B cell (primary cell): Measurements from ENCODE around the gene BYSL. TPM values are rescaled to one million over a fixed set of nuclear protein-coding genes. Genes with fewer than 3 reads are reported as not detected.

Experiments
- ATAC-seq: fragments of 200-7000 bp; cut with Tn5 transposase; one replicate; pipeline ENCODE4 v1.10.0; 2021; ENCODE audit warnings: low read depth, mild to moderate bottlenecking, moderate number of reproducible peaks, moderate library complexity
- CTCF ChIA-PET: fragments of 350-600 bp; sonication (Branson Sonifier 250); formaldehyde crosslinking; loops from one replicate; lab custom pipeline; 2021; ENCODE audit warnings: antibody characterized with exemption, inconsistent platforms; lab: Charles Lee
- POLR2A ChIA-PET: fragments of 350-600 bp; sonication (Branson Sonifier 250); formaldehyde crosslinking; loops from one replicate; lab custom pipeline; 2021; ENCODE audit warnings: antibody characterized with exemption; lab: Charles Lee
- DNase-seq: peaks from one replicate; pipeline ENCODE4 v3.0.0; 2013
- H2AFZ ChIP-seq: 2 replicates; pipeline ENCODE4 v1.6.1; 2012; ENCODE audit warnings: mild to moderate bottlenecking, low read depth, low read length; ENCODE audit not compliant: insufficient read depth, poor library complexity, severe bottlenecking
- H3K27ac ChIP-seq, 2 donors: 1 replicate in 1 of 2; 2 replicates in 1 of 2; pipeline ENCODE4 v1.5.1; 2012 to 2013; ENCODE audit warnings: low read length in 2 of 2, mild to moderate bottlenecking in 2 of 2, moderate library complexity in 1 of 2
- H3K27me3 ChIP-seq, 4 experiments: fragments of 200-600 bp in 1 of 4; sonication (generic) in 1 of 4; replicated peaks in 1 of 4; 1 replicate in 2 of 4; 2 replicates in 2 of 4; pipeline versions ENCODE4 v1.6.1 to v1.7.0; 2013 to 2016; ENCODE audit warnings: low read length in 3 of 4, mild to moderate bottlenecking in 2 of 4, mixed read lengths in 1 of 4, moderate library complexity in 1 of 4; ENCODE audit not compliant: insufficient read depth in 4 of 4, control insufficient read depth in 3 of 4; ENCODE audit errors: control extremely low read depth in 1 of 4
- H3K36me3 ChIP-seq, 2 experiments: replicated peaks in 1 of 2; 1 replicate in 1 of 2; 2 replicates in 1 of 2; pipeline versions ENCODE4 v1.6.1 to v1.7.1; 2013; ENCODE audit warnings: low read length in 1 of 2; ENCODE audit not compliant: insufficient read depth in 2 of 2, control insufficient read depth in 1 of 2; ENCODE audit errors: control extremely low read depth in 1 of 2, extremely low read depth in 1 of 2
- H3K4me1 ChIP-seq, 2 donors: fragments of 200-600 bp in 1 of 2; sonication (generic) in 1 of 2; 1 replicate in 1 of 2; 2 replicates in 1 of 2; pipeline versions ENCODE4 v1.5.1 to v1.6.1; 2013 to 2017; ENCODE audit warnings: low read length in 2 of 2; ENCODE audit not compliant: control insufficient read depth in 2 of 2, insufficient read depth in 2 of 2
- H3K4me2 ChIP-seq: replicated peaks from 2 replicates; pipeline ENCODE3; 2012; ENCODE audit warnings: mild to moderate bottlenecking, low read depth, low read length; ENCODE audit not compliant: poor library complexity, severe bottlenecking
- H3K4me3 ChIP-seq, 5 experiments: fragments of 200-600 bp in 1 of 5; sonication (generic) in 1 of 5; 1 replicate in 3 of 5; 2 replicates in 2 of 5; pipeline versions ENCODE4 v1.5.1 to v1.7.0; 2011 to 2016; ENCODE audit warnings: low read length in 4 of 5, mild to moderate bottlenecking in 4 of 5, low read depth in 2 of 5, control low read depth in 1 of 5, moderate library complexity in 1 of 5; ENCODE audit not compliant: insufficient read depth in 1 of 5; ENCODE audit errors: control extremely low read depth in 1 of 5, extremely low read depth in 1 of 5
- H3K79me2 ChIP-seq: fragments of 200-600 bp; sonication (generic); one replicate; pipeline ENCODE4 v1.6.0; 2016; ENCODE audit warnings: low read length; ENCODE audit not compliant: control insufficient read depth, insufficient read depth
- H3K9ac ChIP-seq: fragments of 200-600 bp; sonication (generic); 2 replicates; pipeline ENCODE4 v1.6.1; 2017; ENCODE audit warnings: mild to moderate bottlenecking, low read length, moderate library complexity
- H3K9me3 ChIP-seq, 3 donors: one replicate each; pipeline versions ENCODE4 v1.6.1 to v1.7.1; 2013; ENCODE audit warnings: low read length in 2 of 3; ENCODE audit not compliant: control insufficient read depth in 2 of 3, insufficient read depth in 1 of 3; ENCODE audit errors: control extremely low read depth in 1 of 3
- H4K20me1 ChIP-seq: 2 replicates; pipeline ENCODE4 v1.6.0; 2012; ENCODE audit warnings: mild to moderate bottlenecking, low read length; ENCODE audit not compliant: insufficient read depth, control insufficient read depth, poor library complexity, severe bottlenecking
- H3K27ac Mint-ChIP-seq: one replicate; pipeline ENCODE4 v1.8.0; 2021; ENCODE audit warnings: mixed read lengths
- H3K27me3 Mint-ChIP-seq: one replicate; pipeline ENCODE4 v1.8.0; 2021; ENCODE audit warnings: mixed read lengths
- H3K4me1 Mint-ChIP-seq: one replicate; pipeline ENCODE4 v1.8.0; 2021; ENCODE audit warnings: mixed read lengths
- H3K4me3 Mint-ChIP-seq: one replicate; pipeline ENCODE4 v1.8.0; 2021; ENCODE audit warnings: mixed read lengths
- H3K9me3 Mint-ChIP-seq: one replicate; pipeline ENCODE4 v1.8.0; 2022; ENCODE audit warnings: mixed read lengths; ENCODE audit not compliant: insufficient read depth
- EZH2 ChIP-seq: IDR thresholded peaks from 2 replicates; pipeline ENCODE4 v1.6.1; 2012; ENCODE audit warnings: borderline replicate concordance, low read depth, mild to moderate bottlenecking, moderate library complexity, low read length; ENCODE audit not compliant: insufficient read depth, poor library complexity, severe bottlenecking
- WGBS: methylation state at CpG from one replicate; pipeline ENCODE4 v1.1.5; 2013; ENCODE audit warnings: missing lambda C conversion rate; ENCODE audit not compliant: insufficient coverage; 5-methylcytosine and 5-hydroxymethylcytosine counted together
- intact Hi-C: fragments of 100-400 bp; cut with micrococcal nuclease; formaldehyde crosslinking; loops from one replicate; pipeline ENCODE4 v1.10.0; 2022
- polyA plus RNA-seq: library from polyadenylated mRNA; depleted of rRNA; stranded (reverse); fragments of >200 nt; gene quantifications from 2 replicates; pipeline ENCODE4 v1.2.3, GENCODE V29; 2012
- total RNA-seq, 2 donors: library from RNA; stranded (reverse); fragments of 120-200 nt in 1 of 2; gene quantifications; 1 replicate in 1 of 2; 2 replicates in 1 of 2; pipeline versions ENCODE4 v1.2.3 to v1.2.4, GENCODE V29; 2013 to 2022
- TF ChIP-seq, protein P1 (sequence below): fragments of 200-600 bp; IDR thresholded peaks from one replicate; pipeline ENCODE4 v1.8.0; 2022; ENCODE audit warnings: antibody characterized with exemption, mild to moderate bottlenecking

The BYSL gene
- total and polyA plus RNA-seq, 2 donors (not counting 1 experiment from before 2014, with no cell fraction given) = 6.0 to 11.1 TPM

DNA sequence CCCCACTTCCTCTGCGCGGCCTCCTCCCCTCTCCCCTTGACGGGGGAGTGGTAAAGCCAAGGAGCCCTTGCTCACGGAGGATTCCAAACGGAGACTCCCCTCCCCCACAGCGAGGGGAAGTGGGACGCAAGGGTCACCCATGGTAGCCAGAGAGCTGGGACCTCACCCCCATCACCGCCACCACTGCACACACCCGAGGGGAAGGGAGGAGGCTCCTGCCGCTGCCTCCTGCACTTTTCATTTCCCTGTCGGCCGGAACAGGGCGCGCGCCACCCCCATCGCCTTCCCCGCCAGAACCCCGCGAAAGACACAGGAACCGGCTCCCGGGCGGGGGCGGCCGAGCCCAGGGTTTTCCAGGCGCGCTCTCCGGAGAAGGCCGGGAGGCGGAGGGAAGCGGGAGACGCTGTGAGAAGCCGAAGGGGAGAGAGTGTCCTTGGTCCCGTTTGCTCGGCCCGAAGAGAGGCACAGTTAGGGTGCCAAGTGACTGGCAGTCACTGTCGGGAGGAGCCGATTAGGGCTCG is 19.5 kb downstream of the BYSL start:
- H2AFZ ChIP-seq = peak overlapping the region; percentile 47
- H4K20me1 ChIP-seq = peaks cover 100% of the 10 kb centered on the region
- Mint-ChIP-seq H3K27ac (peak overlapping the region; percentile 87), H3K9me3 (no peaks in the 10 kb centered on the region), H3K4me3 (peak overlapping the region; percentile 85), H3K4me1 (peaks cover 58% of the 10 kb centered on the region), H3K27me3 (no peaks in the 10 kb centered on the region)
- H3K36me3 ChIP-seq = peaks cover 0 to 15% of the 10 kb centered on the region in 2 experiments
- H3K4me1 ChIP-seq = peaks cover 58 to 64% of the 10 kb centered on the region in 2 donors
- peak overlapping the region; percentile 97 for H3K4me2 ChIP-seq
- no peaks in the 10 kb centered on the region for H3K9me3 ChIP-seq
- H3K4me3 ChIP-seq = peak overlapping the region; percentile 61 to 77 (median 71)
- POLR2A ChIA-PET = interaction anchor here (0.5 kb wide), 1 partner anchor 91 kb away, joined by 3 read pairs; no protein-coding TSS in a partner anchor
- no peaks in the 10 kb centered on the region for H3K27me3 ChIP-seq
- H3K79me2 ChIP-seq = peaks cover 84% of the 10 kb centered on the region
- intact Hi-C loops = loop anchor here (1.0 to 5.0 kb wide), 6 partner anchors 20 to 154 kb away; partner anchors contain the start of genes BYSL, MED20, TOMM6 and USP49
- WGBS = under 1% methylated on average over 31 of the region's 38 CpGs
- peak overlapping the region in 1 of 2 donors; percentile 14 for H3K27ac ChIP-seq
- DNase-seq (peak; percentile 55), ATAC-seq (peak; percentile 13)
- H3K9ac ChIP-seq = peak overlapping the region; percentile 85
- CTCF ChIA-PET = interaction anchor here (1.7 to 12.5 kb wide), 3 partner anchors 19 to 104 kb away, joined by 7 to 263 read pairs (median 24); partner anchors contain the start of genes BYSL, MED20 and TAF8
- no peak for TF ChIP-seq EZH2
- TF ChIP-seq, protein P1, sequence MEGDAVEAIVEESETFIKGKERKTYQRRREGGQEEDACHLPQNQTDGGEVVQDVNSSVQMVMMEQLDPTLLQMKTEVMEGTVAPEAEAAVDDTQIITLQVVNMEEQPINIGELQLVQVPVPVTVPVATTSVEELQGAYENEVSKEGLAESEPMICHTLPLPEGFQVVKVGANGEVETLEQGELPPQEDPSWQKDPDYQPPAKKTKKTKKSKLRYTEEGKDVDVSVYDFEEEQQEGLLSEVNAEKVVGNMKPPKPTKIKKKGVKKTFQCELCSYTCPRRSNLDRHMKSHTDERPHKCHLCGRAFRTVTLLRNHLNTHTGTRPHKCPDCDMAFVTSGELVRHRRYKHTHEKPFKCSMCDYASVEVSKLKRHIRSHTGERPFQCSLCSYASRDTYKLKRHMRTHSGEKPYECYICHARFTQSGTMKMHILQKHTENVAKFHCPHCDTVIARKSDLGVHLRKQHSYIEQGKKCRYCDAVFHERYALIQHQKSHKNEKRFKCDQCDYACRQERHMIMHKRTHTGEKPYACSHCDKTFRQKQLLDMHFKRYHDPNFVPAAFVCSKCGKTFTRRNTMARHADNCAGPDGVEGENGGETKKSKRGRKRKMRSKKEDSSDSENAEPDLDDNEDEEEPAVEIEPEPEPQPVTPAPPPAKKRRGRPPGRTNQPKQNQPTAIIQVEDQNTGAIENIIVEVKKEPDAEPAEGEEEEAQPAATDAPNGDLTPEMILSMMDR = no peak
